Measurements from ENCODE around the gene ATP6V0B. TPM values are rescaled to one million over a fixed set of nuclear protein-coding genes. Genes with fewer than 3 reads are reported as not detected.

Gene ATP6V0B
- total RNA-seq, 1 donor, result 89.4 TPM

- no peaks in the 10 kb centered on the region for H3K9me3 ChIP-seq (ENCODE audit: low read depth, low read length)
- H3K27ac ChIP-seq (ENCODE audit: low read depth, low read length), result peak overlapping the region; percentile 54
- H3K4me2 ChIP-seq (ENCODE audit: insufficient read depth, low read length), result peak overlapping the region; percentile 88
- H3K79me2 ChIP-seq (ENCODE audit: insufficient read depth, low read length), result peaks cover 74% of the 10 kb centered on the region
- H2AFZ ChIP-seq (ENCODE audit: low read length), result no peak overlapping the region
- DNase-seq (ENCODE audit: insufficient read length, low spot score, missing footprints), result peak; percentile 95
- no peak for TF ChIP-seq CTCF (IDR thresholded peaks at IDR 0.05; ENCODE audit: extremely low read depth, low read depth, low read length)
- peak overlapping the region; percentile 73 for H3K4me3 ChIP-seq (ENCODE audit: insufficient read depth, low read length)
- peaks cover 61% of the 10 kb centered on the region for H4K20me1 ChIP-seq (ENCODE audit: insufficient read depth, low read length)
- H3K27me3 ChIP-seq (ENCODE audit: insufficient read depth, low read length), result no peaks in the 10 kb centered on the region
- peaks cover 38% of the 10 kb centered on the region for H3K4me1 ChIP-seq (ENCODE audit: insufficient read depth, low read length)
- H3K36me3 ChIP-seq (ENCODE audit: insufficient read depth, low read length), result peaks cover 40% of the 10 kb centered on the region
Measured at GRCh38 chr1:43980255-43981134, 5.7 kb downstream of the ATP6V0B start.

- no peaks in the 10 kb centered on the region for H3K27me3 ChIP-seq (ENCODE audit: insufficient read depth, low read length)
- H3K4me1 ChIP-seq (ENCODE audit: insufficient read depth, low read length), result peaks cover 32% of the 10 kb centered on the region
- peak; percentile 69 for DNase-seq (ENCODE audit: insufficient read length, low spot score, missing footprints)
- no peak for TF ChIP-seq CTCF (IDR thresholded peaks at IDR 0.05; ENCODE audit: extremely low read depth, low read depth, low read length)
- H3K9me3 ChIP-seq (ENCODE audit: low read depth, low read length), result no peaks in the 10 kb centered on the region
- H3K27ac ChIP-seq (ENCODE audit: low read depth, low read length), result no peak overlapping the region
- H3K4me3 ChIP-seq (ENCODE audit: insufficient read depth, low read length), result no peak overlapping the region
- peaks cover 68% of the 10 kb centered on the region for H3K79me2 ChIP-seq (ENCODE audit: insufficient read depth, low read length)
- peaks cover 45% of the 10 kb centered on the region for H3K36me3 ChIP-seq (ENCODE audit: insufficient read depth, low read length)
- peak overlapping the region; percentile 88 for H3K4me2 ChIP-seq (ENCODE audit: insufficient read depth, low read length)
- H4K20me1 ChIP-seq (ENCODE audit: insufficient read depth, low read length), result peaks cover 55% of the 10 kb centered on the region
- no peak overlapping the region for H2AFZ ChIP-seq (ENCODE audit: low read length)
Measured at GRCh38 chr1:43981135-43981491, 6.4 kb downstream of the ATP6V0B start.

- peaks cover 32% of the 10 kb centered on the region for H3K4me1 ChIP-seq (ENCODE audit: insufficient read depth, low read length)
- peaks cover 45% of the 10 kb centered on the region for H3K36me3 ChIP-seq (ENCODE audit: insufficient read depth, low read length)
- no peaks in the 10 kb centered on the region for H3K27me3 ChIP-seq (ENCODE audit: insufficient read depth, low read length)
- no peak overlapping the region for H3K4me2 ChIP-seq (ENCODE audit: insufficient read depth, low read length)
- no peak overlapping the region for H3K4me3 ChIP-seq (ENCODE audit: insufficient read depth, low read length)
- H4K20me1 ChIP-seq (ENCODE audit: insufficient read depth, low read length), result peaks cover 50% of the 10 kb centered on the region
- DNase-seq (ENCODE audit: insufficient read length, low spot score, missing footprints), result peak; percentile 62
- no peak overlapping the region for H3K27ac ChIP-seq (ENCODE audit: low read depth, low read length)
- TF ChIP-seq CTCF (IDR thresholded peaks at IDR 0.05; ENCODE audit: extremely low read depth, low read depth, low read length), result no peak
- no peaks in the 10 kb centered on the region for H3K9me3 ChIP-seq (ENCODE audit: low read depth, low read length)
- H2AFZ ChIP-seq (ENCODE audit: low read length), result no peak overlapping the region
- peaks cover 63% of the 10 kb centered on the region for H3K79me2 ChIP-seq (ENCODE audit: insufficient read depth, low read length)
Measured at GRCh38 chr1:43981636-43982035, 6.9 kb downstream of the ATP6V0B start.

GRCh38 chr1:43982241-43982640 lies 7.5 kb downstream of the ATP6V0B start:
- H3K79me2 ChIP-seq (ENCODE audit: insufficient read depth, low read length), result peaks cover 57% of the 10 kb centered on the region
- no peaks in the 10 kb centered on the region for H3K27me3 ChIP-seq (ENCODE audit: insufficient read depth, low read length)
- H2AFZ ChIP-seq (ENCODE audit: low read length), result no peak overlapping the region
- no peak for DNase-seq (ENCODE audit: insufficient read length, low spot score, missing footprints)
- H3K27ac ChIP-seq (ENCODE audit: low read depth, low read length), result no peak overlapping the region
- no peak for TF ChIP-seq CTCF (IDR thresholded peaks at IDR 0.05; ENCODE audit: extremely low read depth, low read depth, low read length)
- H3K4me3 ChIP-seq (ENCODE audit: insufficient read depth, low read length), result no peak overlapping the region
- peaks cover 30% of the 10 kb centered on the region for H3K4me1 ChIP-seq (ENCODE audit: insufficient read depth, low read length)
- no peak overlapping the region for H3K4me2 ChIP-seq (ENCODE audit: insufficient read depth, low read length)
- H3K36me3 ChIP-seq (ENCODE audit: insufficient read depth, low read length), result peaks cover 39% of the 10 kb centered on the region
- no peaks in the 10 kb centered on the region for H3K9me3 ChIP-seq (ENCODE audit: low read depth, low read length)
- H4K20me1 ChIP-seq (ENCODE audit: insufficient read depth, low read length), result peaks cover 46% of the 10 kb centered on the region
